GM19467 (cell line): ENCODE data around the gene PHOSPHO1.
"Not testable (repeated sequence)": the region's sequence is repeated elsewhere in the genome, so short reads cannot be mapped to it uniquely, and the experiment has no call there.

ENCODE experiments used
- ATAC-seq: cut with Tn5 transposase; IDR thresholded peaks from one replicate; pipeline ENCODE4 v1.9.1; 2021; ENCODE audit warnings: mild to moderate bottlenecking, moderate library complexity; ENCODE audit not compliant: unreplicated experiment

Gene PHOSPHO1

DNA sequence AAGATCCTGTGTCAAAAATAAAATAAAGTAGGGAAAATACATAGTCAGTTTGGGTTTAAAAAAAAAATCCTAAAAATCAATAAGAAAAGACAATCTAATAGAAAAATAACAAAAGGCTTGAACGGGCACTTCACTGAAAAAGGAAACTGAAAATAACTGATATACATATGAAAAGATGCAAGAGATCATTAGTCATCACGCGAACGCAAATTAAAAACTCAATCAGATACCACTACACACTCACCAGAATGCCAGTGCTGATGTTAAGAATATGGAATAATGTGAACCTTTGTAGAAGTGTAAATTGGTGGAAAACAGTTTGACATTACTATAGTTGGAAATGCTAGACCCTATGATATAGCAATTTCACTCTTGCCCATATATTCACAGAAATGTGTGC is 34.8 kb downstream of the PHOSPHO1 start:
- no peak for ATAC-seq

DNA sequence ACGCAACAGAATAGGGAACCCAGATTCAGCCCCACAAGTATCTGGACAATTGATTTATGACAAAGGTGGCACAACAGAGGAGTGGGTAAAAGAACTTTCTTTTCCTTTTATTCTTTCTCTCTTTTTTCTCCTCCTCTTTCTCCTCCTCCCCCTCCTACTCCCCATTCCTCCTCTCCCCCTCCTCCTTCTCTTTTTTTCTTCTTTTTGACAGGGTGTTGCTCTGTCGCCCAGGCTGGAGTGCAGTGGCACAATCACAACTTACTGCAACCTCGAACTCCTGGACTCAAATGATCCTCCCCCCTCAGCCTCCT is 36.3 kb downstream of the PHOSPHO1 start:
- ATAC-seq, result no peak

DNA sequence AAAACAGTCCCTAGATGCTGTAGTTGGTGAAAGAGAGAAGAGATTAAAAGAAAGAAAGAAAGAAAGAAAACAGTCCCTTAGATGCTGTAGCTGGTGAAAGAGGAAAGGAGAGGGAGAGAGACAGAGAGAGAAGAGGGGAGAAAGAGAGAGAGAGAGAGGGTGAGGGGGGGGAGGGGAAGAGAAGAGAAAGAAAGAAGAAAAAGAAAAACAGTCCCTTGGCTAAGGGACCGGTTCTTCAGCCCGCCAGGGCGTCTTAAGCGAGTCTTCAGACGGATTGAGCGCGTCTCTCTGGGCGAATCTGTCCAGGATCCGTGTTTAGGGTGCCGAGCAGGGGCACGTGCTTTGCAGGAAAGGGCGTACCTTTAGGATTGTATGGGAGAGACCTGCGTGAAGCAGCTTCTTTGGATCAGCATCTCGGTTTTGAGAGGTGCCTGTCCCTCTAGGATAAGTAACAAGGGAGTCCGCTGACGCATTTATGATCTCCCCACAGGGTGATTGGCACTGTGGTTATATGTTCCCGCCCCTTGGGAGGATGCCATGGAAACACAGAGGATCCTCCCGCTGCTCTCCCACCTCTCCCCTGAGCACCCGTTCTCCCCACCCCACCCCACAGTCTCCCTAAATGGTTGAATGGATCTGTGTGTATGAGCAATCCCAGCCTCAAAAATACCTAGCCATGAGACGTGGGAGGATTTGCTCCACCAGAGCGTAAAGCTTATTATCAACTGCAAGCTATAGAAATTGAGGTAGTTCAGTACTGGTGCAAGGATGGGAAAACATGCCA is 36.9 kb downstream of the PHOSPHO1 start:
- no peak for ATAC-seq

DNA sequence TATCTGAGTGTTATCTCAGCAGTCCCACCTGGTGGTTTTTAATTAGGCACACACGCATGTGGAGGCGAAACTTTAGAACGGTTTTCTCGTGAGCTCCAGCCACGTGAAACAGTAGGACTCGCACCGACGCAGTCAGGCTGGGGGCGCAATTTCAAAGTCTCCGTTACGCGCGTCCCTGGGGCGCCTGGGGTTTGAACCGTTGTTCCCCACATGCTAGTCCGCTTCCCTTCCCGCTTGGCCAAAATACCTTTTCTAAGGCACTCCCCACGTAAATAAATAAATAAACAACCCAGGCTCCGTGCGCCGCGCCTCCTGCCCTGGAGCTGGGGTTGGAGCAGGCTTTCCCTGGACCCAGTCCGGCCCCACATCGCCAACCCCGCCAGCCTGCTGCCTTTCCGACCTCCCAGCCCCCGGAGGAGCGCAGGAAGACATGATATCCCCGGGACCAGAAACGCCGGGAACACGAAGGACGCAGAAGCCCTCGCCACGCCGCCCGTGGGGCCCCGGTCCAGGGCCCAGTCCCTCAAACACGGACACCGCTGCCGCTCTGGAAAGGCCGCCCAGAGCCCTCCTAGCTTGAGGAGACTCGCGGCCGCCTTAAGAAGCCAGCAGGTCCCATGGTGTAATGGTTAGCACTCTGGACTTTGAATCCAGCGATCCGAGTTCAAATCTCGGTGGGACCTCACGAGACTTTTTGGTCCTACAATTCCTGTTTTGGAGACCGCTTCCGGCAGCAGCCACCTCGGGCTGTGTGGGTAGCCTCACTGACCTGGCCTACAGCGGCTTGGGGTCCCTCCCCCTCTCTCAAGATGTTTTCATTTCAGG is 38.5 kb downstream of the PHOSPHO1 start:
- peak; percentile 26 for ATAC-seq

DNA sequence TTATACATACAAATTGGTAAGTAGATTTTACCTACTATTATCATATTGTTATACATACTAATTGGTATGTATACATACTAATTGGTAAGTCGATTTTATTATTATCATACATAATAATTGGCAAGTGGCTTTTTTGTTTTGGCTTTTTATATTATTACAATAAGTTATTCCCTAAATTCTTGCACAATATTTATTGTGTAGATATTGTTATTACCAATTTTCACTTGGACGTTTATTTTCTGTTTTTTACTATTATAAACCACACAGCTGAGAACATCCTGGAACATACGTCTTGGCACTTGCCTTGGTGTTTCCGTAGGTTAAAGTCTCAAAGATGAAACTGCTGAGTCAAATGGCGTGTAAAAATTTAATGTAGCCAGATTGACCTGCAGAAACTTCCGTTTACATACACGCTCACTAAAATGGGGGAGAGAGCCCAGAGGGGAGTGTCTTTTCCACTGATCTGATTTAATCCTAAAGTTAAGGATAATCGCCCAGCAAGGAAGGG is 39.1 kb downstream of the PHOSPHO1 start:
- ATAC-seq, result peak; percentile 8

DNA sequence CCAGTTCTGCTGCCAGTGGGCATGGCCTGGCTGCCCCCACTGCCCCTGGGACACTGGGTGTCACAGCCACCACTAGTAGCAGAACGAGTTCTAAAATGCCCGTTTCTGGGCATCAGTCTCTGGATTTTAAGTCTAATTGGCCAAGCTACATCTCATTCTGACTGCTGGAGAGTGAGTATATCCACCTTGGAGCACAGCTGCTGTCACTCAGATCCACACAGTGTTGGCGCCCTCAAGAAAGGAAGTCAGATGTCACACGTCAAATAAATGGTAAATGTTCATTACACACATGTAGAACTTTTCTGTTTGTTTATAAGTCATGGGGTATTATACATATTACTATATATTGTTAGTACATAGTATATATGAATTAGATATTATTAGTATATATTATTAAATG is 39.7 kb downstream of the PHOSPHO1 start:
- ATAC-seq, result no peak

DNA sequence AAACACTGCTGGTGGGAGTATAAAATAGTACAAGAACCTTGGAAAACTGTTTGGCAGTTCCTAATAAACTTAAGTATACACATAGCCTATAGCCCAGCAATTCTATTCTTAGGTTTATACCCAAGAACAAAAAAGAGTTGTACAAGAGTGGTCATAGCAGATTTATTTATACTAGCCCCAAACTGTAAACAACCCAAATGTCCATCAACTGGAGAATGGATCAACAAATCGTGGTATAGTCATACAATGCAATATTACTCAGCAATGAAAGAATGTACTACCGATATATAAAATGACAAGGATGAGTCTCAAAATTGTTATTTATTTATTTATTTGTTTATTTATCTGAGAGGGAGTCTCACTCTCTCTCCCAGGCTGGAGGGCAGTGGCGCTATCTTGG is 43.3 kb downstream of the PHOSPHO1 start:
- ATAC-seq, result no peak

DNA sequence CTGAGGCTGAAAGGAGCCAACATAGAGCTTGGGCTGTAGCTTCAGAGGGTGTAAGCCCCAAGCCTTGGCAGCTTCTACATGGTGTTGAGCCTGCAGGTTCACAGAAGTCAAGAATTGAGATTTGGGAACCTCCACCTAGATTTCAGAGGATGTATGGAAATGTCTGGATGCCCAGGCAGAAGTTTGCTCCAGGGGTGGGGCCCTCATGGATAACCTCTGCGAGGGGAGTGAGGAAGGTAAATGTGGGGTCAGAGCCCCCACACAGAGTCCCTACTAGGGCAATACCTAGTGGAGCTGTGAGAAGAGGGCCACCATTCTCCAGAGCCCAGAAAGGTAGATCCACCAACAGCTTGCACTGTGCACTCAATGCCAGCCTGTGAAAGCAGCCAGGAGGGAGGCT is 45.2 kb downstream of the PHOSPHO1 start:
- ATAC-seq, result not testable (repeated sequence)

DNA sequence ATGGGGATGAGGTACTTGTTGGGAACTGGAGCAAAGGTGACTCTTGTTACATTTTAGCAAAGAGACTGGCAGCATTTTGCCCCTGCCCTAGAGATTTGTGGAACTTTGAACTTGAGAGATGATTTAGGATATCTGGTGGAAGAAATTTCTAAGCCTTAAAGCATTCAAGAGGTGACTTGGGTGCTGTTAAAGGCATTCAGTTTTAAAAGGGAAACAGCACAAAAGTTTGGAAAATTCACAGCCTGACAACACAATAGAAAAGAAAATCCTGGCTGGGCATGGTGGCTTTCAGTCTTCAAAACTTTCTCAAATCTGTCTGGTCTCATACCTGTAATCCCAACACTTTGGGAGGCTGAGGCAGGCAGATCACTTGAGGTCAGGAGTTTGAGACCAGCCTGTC is 46.1 kb downstream of the PHOSPHO1 start:
- not testable (repeated sequence) for ATAC-seq

DNA sequence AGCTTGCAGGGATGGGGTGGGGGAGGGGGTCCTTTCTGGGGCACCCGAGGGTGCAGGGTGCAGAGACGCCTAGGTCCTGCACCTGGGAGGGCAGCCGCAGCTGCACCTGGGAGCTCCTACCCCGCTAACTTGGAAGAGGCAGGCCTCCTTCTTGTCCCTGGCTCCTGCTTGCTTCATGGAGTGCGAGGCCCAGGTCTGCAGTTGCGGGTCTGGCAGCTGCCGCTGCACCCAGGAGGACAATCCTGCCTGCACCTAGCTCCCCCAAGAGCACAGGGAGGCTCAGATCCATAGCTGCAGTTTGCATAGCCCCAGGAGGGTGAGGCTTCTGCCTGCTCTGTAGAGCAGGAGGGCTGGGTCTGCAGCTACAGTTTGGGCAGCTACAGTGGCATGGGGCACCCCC is 46.8 kb downstream of the PHOSPHO1 start:
- ATAC-seq, result no peak

DNA sequence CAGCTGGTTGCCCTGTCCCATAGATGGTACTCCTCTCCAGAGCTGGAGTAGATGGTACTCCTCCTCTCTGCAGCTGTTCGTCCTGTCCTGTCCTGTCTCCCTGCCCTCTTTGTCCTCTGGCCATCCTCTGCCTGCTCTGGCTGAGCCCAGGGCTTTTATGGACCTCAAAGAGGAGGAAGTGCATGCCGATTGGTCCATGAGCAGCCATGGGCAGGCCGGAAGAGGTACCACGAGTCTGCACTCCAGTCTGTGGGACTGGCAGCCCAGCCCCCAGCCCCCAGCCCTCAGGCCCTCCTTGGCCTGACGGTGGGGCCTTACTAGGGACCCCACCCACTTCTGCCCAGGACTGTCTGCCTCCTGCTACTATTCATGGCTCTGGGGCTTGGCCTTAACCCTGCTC is 47.2 kb downstream of the PHOSPHO1 start:
- no peak for ATAC-seq

DNA sequence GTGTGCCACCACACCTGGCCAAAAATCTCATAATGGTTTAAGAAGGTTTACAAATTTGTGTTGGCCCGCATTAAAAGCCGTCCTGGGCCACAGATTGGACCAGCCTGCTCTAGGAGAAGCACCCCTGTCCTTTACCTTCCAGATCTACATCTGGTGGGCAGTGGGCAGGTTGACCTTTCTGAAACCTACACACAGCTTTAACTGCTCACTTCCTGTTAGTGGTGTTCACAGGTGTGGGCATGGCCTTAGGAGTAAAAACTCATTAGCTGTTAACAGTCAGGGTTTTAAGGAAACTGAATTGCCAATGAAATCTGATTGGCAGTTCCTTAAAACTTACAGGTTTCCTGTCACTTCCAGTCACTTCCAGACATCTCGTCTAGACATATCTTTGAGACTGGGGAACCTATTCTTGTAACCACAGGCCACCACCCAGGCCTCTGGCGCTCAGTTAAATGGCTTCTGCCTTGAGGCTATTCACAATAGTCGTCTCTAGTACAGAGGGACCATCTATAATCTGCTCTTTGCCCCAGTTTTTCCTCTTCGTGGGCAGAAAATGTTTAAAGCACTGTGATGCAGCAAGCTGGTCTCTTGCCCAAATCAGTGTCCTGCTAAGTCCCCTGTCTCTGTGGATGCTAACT is 49.5 kb downstream of the PHOSPHO1 start:
- ATAC-seq, result no peak

DNA sequence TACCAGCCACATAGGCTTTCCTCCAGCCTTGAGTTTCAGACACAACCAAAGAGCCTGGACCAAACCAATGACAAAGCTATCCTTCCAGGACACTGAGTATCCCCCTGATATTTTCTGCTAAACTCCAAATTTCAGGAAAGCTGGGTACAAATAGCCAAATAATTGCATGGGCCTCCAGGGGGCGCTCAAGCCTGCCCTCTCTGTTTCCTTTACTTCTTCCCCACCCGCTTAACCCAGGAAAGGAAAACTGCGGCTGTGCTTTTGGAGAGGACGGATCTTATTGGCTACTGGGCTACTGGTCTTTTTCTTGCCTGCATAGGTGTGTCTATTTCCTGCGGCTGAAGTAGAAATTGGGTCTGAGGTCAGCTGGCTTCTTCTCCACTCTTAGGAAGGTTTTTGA is 50.3 kb downstream of the PHOSPHO1 start:
- no peak for ATAC-seq

DNA sequence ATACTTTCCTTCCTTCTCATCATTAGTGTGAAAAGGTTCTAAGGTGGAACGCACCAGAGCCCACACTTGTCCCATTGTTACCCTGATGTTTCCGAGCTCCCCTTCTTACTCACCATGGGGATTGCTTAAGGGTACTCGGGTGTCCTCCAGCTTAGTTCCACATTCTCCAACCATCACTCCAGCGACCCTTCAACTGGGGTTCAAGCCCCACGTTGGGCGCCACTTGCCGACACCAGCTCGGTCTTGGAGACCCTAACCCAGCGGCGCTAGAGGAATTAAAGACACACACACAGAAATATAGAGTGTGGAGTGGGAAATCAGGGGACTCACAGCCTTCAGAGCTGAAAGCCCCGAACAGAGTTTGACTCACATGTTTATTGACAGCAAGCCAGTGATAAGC is 54.6 kb downstream of the PHOSPHO1 start:
- not testable (repeated sequence) for ATAC-seq
